COLO668 (cell line): Measurements from ENCODE around the gene VANGL2.

ENCODE experiments used
- DNase-seq: peaks from one replicate; lab custom pipeline; 2025; ENCODE audit not compliant: unreplicated experiment; lab: John Stamatoyannopoulos, UW

VANGL2 gene

DNA sequence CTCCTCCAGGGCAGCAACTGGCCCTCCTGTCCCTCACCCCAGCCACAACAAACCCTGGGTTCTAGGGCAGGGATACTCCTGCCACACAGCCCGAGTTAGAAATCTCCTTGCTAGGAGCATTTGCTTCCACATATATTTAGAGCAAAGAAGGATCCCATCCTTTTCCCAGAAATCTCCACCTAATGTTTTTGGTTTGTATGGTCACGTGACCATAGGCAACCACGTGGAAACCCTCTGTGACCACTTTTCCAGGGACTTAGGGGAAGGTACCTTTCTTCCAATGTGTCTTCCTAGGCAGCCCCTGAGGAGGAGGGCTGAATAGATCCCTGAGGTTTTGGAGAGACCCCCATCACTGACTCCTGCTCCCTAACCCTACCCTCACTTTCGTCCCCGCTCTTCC, 25.5 kb downstream of the VANGL2 start:
- DNase-seq, result no peak

DNA sequence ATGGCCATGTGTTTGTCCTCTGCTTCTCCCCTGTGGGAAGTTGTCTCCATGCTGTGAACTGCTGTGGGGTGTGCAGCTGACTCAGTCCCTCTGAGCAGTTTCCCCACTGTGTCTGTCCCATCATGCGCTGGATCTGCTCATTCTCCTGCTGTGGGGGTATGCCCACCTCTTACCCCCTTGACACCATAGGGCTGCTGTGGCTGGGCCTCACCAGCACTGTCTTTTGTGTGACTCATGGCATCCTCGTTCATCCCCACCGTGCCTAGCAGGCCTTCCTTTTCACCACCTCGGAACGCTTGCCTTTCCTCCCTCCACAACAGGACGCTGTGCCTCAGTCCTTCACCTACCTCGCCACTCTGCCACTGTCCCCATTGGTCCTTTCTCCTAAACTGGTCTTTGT, 27.3 kb downstream of the VANGL2 start:
- no peak for DNase-seq

DNA sequence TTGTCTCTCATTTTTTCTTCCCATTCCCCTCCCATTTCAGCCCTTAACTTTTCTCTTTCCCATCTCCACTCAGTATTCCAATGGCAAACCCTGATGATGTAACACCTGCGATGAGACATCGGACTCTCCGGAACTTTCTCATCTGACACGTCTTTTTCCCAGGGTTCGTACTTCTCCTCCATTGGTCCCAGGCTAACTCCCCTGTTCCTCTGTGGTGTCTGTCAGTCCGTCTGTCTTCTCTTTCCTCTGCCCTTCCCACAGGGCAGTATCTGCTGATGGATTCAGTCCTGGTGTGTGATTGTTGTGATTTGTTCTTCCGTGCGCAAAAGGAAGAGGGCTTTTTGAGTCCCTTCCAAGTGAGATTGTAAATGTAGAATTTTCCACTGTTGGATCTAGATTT, 27.7 kb downstream of the VANGL2 start:
- DNase-seq, result no peak

DNA sequence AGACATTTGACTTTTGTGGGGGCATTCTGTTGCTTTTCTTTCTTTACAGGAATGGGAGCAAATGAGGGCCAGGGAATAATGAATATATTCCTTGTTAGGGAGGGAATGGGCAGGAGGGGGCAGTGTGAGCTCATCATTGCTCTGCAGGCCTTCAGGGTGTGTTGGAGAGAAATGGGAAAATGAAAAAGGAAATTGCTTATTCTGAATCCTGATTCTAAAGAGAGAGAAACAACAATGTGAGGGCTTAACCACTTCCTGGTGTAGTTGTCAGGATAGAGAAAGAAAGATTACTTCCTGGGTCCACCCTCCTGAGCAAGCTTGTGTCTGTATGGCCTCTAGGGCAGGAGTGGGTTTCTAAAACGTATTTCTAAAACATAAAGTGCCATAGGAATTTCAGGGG, 28.3 kb downstream of the VANGL2 start:
- DNase-seq, result peak; percentile 56

DNA sequence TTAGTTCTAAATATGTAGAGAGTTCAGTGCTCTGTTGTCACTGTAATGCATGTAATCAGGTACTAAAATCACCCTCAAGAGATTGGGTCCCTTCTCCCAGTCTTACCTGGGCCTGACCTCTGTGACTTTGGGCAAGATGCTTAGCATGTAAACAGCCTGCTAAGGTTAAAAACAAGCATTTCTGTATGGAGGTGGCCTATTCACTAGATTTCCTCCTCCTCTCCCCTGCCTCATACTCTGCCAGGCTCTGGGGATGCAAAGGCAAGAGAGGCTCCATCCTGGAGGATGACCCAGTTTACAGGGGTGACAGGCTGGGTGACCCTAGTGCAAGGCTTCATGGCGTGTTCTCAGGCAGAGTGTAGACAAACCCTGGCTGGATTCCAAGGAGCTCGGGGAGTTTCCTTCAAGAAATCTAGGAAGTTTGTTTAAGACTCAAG, 28.8 kb downstream of the VANGL2 start:
- DNase-seq, result no peak

DNA sequence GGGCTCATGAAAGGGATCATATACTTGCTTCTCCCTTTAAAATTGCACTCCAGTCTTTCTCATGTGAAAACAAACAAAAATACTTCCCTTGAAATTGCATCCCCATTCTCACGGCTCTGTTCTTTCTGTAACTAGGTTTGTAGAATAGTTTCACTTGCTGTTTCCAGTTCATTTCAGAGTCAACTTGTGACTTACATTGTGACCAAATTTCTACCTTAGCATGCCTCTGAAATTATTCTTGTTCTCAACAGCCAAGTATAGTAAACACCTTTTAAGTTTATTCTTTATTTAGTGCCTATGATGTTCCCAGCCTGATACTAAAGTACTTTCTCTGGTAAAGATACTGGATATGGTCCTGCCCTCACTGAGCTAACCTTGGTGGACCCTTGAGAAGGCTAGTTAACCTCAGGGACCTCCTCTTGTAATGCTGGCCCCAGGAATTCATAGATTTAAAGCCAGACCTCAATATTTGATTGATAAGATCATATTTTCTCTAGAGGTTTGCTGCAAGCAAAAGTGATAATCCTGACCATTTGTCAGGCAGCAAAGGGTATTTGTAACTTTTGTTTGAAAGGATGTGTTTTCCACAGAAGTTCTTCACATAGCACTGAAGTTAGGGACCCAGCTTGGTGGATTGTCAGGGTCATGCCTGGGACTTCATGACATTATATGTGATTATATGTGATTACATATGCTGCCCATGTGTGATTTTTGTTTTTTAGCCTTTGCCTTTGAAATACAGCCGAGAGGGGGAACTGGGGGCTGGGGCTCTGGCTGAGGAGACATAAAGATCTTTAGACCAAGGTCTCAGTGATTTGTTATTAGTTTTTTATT, 29.6 kb downstream of the VANGL2 start:
- DNase-seq, result no peak

DNA sequence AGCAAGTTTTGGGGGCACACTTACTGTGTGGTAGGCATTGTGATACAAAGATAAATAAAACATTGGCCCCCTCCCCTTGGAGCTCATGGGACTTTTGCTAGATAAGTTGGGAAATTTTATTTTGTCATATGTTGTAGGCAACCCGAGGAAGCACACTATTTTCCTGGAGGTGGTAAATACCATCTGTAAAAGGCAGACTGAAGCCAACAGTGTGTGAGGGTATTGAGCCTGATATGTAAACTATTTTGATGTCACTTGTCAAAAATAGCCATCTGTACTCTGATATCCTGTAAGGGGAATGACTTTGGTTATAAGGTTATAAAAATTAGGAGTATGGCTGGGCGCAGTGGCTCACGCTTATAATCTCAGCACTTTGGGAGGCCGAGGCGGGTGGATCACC, 30.6 kb downstream of the VANGL2 start:
- DNase-seq, result no peak

DNA sequence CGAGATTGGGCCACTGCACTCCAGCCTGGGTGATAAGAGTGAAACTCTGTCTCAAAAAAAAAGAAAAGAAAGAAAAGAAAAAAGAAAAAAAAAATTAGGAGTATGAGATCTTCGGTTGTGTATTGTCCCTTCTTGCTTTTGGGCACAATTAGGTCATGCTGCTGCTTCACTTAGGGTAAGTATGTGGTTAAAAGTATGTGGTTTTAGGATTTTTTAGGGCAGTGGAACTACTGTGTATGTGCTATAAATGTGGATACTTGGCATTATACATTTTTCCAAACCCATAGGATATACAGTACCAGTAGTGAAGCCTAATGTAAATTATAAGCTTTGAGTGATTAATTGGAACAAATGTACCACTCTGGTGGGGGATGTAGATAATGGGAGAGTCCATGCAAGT, 31.2 kb downstream of the VANGL2 start:
- no peak for DNase-seq

DNA sequence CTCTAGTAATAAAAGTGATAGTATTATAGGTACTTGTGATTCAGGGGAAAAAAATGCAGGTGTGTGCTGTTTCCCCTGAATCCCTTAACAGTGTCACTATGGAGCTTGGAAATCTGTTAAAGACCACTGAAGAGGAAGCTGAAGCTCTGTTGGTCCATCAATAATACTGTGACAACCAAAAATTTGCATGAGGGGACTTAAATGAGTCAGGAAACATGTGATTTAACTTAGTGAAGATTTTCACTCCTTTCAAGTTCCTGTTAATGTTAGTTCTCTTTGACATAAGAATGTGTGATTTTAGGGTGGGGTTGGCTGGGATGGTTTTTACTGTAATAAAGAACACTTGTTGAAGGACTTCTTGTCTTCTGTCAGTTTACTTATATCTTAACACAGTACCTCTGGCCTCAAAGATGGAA, 32.0 kb downstream of the VANGL2 start:
- no peak for DNase-seq

DNA sequence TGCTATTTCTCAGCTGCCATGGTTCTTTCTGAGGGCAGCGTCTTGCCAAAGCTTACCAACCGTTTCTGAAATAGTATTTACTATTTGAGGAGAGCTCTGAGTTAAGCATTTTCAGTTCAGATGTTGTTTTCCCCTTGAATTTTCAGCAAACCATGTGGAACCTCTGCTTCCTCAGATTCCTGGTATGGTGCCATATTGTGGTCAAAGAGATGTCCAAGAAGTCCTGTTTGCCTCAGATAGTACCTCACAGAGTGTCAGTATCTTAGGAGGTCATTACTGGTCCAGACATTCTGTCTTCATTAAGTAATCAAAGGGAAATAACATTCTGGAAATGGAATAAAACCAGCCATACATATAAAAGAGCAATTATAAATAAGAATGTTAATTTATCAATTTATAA, 36.6 kb downstream of the VANGL2 start:
- DNase-seq, result no peak

DNA sequence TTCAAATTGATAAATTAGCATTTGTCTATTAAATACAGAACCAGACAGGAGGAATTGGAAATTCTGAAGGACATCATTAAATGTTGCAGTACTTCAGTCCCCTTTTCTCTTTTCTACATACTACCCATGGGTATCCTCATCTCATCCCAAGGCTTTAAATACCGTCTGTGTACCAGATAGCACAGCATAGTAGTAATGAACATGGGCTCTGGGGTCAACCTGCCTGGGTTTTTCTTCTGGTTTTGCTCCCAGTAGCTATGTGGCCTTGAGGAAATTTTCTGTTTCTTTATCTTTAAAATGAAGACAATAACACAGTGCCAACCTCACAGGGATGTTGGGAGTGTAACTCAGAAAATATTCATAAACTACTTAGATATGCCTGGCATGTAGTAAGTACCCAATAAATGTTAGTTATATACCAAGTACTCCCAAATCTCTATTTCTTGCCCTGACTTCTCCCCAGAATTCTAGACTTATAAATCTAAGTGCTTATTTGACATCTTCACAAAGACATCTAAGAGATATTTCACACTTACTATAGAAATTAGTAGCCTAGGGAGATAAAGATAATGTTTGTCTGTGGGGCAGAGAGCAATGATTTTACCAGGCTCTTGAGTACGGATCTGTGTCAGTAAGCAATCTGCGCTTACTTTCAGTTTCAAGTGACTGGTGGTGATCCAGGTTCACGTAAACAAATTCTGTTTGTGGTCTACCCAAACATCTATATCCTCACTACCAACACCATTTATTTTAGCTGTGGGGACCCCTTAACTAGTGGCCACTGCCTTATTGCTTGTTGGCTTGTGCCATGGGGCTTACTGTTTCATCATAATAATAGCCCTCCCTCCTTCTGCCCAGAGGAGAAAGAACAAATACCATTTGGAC, 37.3 kb downstream of the VANGL2 start:
- no peak for DNase-seq

DNA sequence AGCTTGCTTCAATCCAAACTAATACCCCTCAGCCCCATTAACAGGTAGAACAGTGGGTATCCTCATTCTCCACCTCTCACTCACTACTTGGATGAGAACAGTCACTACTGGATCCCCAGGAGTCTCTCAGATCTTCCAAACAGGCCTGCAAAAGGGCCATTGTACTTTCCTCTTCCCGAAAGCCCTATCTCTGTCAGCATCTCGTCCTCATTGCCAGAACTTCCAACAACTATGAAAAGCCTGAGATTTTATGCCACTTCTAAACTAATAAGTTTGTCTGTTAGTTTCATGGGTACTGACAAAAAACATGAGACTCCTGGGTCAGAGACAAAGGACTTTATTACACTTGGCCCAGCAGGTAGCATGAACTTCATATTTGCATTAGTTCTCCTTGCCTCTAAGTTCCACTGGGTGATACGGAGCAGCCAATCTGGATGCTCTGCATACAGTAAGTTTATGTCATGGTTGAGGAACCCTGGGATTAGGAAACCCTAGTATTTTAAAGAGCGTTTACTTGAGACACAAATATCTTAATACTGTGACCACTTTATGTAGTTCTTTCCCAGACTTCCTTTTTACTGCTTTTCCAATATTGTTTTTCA, 38.1 kb downstream of the VANGL2 start:
- no peak for DNase-seq

DNA sequence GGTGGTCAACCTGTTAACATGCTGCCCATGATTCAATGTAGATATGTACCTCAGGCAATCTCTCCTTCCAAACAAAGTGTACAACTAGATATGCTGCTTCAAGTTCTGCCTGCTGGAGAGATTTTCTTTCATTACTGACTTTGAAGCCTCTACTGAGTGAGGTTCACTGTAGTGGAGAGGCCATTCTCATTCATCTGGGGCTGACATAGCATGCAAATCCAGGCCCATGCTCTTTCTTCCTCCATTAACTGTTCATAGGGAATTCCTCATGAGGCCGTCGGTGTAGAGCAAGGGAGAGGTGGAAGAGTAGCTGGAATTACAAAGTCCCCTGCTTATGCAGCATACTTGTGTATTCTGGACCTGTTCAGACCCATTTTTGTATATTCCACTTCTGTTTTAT, 38.6 kb downstream of the VANGL2 start:
- DNase-seq, result no peak

DNA sequence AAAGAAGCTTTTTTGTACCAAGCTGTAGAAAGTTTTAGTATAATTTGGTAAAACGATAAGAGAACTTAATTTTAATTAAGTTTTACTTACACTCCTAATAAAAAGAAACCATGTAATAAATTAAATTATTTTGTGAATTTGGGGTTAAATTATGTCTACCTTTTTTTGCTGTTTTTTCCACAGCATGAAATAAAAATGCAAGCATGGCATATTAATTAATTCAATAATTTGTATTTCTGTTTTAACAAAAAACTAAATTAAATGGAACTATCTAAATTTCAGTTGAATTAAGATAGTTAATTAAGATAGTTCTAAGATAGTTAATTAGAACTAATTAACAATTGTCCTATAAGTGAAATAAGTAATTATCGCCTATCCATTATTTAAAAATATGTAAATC, 39.4 kb downstream of the VANGL2 start:
- DNase-seq, result no peak

DNA sequence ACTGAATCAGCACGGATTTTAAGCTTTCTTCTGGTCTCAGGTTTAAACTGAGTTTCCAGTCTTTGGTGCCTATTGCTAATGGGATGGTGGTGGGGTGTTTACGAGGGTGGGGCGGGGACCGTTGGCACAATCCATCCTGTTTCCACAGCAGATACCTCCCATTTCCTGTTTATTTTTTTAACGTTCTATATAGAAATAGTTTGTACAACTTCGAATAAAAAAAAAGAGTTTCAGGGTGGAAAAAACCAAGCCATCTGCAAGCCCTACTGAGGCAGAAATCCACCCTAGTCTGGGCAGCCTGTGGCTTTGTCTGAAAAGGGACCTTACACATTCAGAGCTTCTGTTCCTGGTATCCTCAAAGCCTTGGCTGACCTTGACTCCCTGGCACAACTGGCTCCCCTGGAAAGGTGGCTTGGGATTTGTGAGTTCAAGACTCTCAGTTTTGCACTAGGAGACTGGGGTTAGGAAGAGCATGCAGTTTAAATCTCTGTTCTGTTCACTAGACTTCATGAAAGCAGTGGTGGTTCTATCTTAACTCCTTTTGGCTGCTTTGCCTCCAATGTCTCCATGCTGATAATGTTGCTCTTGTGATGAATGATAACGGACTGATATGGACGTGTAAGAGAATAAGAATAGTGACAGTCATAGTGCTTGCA, 46.7 kb downstream of the VANGL2 start:
- no peak for DNase-seq

DNA sequence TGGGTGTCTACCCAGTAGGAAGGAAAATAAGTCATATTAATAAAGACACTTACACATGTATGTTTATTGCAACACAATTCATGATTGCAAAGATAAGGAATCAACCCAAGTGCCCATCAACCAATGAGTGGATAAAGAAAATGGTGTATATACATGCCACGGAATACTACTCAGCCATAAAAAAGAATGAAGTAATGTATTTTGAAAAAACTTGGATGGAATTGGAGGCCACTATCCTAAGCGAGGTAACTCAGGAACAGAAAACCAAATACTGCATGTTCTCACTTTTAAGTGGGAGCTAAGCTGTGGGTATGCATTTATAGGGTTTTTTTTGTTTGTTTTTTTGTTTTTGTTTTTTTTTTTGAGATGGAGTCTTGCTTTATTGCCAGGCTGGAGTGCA, 49.1 kb downstream of the VANGL2 start:
- no peak for DNase-seq

DNA sequence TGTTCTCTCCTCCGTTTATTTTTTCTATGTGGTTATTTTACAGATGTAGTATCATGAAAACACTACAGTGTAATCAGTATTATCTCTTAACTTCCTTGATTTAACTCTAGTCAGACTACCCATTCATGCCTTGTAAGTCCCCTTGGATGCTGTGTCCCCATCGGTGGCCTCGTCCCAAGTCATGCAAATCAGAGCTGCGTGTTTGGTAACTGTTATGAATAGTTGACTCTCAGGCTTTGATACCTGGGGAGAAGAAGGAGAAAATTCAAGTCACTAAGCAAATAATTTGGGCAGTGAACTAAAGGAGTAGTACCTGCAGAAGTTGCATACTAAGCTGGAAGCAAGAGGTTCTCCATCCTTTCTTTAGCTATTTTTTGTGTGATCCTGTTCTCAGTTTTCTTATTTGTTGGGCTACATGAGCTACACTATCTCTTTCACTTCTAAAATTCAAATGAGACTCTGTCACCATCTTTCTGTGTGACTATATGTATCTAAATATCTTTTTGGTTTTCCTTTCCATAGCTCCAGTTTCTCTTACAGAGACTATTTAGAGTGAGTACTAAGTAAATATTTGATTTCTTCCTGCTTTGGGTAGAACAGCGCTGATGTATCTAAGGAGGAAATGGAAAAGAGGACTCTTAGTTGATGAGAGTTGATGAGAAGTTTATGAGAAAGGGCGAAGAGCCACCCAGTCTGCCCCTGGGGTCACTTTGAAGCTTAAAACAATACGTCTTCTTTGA, 50.9 kb downstream of the VANGL2 start:
- DNase-seq, result no peak

DNA sequence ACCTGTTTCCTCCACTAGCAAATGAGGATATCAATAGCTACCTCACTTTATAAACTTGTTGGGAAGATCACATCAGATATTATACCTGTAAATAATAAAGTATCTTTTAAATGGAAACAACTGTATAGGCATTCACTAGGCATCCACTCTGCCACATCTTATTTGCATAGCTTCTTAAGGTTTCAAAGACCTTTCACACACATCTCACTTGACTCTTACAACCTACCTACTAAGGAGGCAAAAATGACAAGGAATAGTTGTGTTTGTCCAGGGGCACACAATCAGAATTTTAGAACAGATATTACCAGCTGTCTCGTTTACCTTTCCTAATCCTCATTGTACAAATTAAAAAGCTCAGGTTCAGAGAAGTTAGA, 51.5 kb downstream of the VANGL2 start:
- no peak for DNase-seq

DNA sequence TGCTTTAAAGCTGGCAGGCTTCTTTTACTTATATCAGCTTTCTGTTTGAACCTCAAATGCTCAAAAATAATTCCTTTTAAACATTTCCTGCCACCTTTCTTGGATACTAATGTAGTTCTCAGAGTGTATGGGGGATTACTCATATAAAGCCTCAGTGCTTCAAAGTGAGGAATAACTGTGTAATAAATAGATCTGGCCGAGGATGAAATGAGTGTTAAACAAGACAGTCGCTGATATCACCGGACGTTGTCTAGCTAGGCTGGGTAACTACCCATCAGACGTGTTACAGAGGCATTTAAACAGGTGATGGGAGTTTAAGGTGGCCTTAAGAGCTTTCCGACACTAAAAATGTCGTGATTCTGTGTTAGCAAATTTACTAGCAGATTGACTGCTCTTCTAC, 53.1 kb downstream of the VANGL2 start:
- DNase-seq, result no peak

DNA sequence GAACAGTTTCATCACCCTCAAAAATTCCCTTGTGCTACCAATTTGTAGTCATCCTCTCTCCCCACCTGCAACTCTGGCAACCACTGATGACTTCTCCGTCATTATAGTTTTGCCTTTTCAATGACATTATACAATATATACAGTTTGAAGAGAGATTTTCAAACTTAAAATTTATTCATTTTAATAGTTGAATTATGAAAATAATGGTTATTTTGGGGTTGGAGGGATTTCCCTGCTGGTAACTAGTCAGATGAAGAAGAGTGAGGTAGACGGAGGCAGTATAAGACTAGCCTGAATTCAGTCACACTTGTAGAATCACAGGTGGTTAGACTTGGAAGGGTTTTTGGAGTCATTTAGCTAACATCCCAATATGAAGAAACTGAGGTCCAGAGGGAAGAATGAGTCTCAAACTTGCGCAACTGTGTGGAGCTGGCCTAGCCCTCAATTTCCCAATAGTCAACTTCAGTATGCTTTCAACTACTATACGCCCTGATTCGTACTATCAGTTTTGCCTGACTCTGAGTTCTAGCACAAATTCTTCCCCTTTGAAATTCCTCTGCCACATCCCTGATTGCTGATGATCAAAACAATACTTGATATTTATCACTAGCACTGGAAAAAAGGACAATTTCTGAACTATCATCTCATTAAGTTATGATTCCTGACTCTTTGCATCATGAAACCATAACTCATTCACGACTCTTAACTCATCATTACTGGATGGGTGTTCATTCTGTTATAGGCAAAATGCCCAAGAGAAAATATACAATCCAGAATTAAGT, 54.2 kb downstream of the VANGL2 start:
- no peak for DNase-seq
